ENCODE data around the gene TBC1D1. TPM values are rescaled to one million over a fixed set of nuclear protein-coding genes. Genes with fewer than 3 reads are reported as not detected.

Gene TBC1D1
- total and polyA plus RNA-seq, 2 experiments from 2014 or later: 53.9 to 151 TPM

DNA sequence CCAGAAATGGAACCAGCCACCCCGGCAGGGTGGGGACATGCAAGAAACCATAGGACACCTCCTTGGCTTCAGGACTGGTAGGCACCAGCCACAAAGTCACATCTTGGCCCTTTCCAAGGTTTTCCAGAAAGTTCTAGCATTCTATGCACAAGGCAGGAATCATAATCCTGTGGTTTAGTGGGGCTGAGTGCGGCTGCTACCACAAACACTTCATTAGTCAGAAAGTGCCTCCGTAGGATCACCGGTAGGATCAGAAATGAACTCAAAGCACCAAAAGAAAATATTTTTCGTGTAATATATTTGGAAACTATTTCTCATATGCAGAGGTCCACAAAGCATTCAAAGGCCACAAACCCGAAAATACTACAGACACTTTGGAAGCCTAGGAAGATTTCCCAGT lies 261.0 kb downstream of the TBC1D1 start:
- Mint-ChIP-seq H3K36me3 (ENCODE audit: low read depth) (no peaks in the 10 kb centered on the region), H3K4me3 (no peak overlapping the region), H3K4me1 (peaks cover 12% of the 10 kb centered on the region), H3K9me3 (no peaks in the 10 kb centered on the region; the same call in 2 of the 3 replicates), H3K27ac (no peak overlapping the region), H3K27me3 (ENCODE audit: insufficient read depth, low read depth, poor library complexity) (peaks cover 3% of the 10 kb centered on the region)
- no peak for DNase-seq (ENCODE audit: low spot score)
- Histone ChIP-seq H3K79me2 (replicated peaks; ENCODE audit: insufficient read depth) (no peaks in the 10 kb centered on the region), H3K9me2 (ENCODE audit: insufficient read depth) (peaks cover 8% of the 10 kb centered on the region; the same call in 1 of the 2 replicates), H2AFZ (no peak overlapping the region), H3K27ac (ENCODE audit: low read depth) (no peak overlapping the region), H3K4me2 (no peak overlapping the region), H3K27me3 (ENCODE audit: insufficient read depth) (no peaks in the 10 kb centered on the region), H3F3A (replicated peaks; ENCODE audit: low read depth) (no peaks in the 10 kb centered on the region), H3K36me3 (ENCODE audit: insufficient read depth) (no peaks in the 10 kb centered on the region), H3K4me1 (ENCODE audit: insufficient read depth) (no peaks in the 10 kb centered on the region), H4K20me1 (replicated peaks; ENCODE audit: insufficient read depth) (no peaks in the 10 kb centered on the region), H3K4me3 (no peak overlapping the region)
- ATAC-seq: no peak
- no peak for TF ChIP-seq ETS1 (IDR thresholded peaks at IDR 0.05)
- TF ChIP-seq, protein P1, sequence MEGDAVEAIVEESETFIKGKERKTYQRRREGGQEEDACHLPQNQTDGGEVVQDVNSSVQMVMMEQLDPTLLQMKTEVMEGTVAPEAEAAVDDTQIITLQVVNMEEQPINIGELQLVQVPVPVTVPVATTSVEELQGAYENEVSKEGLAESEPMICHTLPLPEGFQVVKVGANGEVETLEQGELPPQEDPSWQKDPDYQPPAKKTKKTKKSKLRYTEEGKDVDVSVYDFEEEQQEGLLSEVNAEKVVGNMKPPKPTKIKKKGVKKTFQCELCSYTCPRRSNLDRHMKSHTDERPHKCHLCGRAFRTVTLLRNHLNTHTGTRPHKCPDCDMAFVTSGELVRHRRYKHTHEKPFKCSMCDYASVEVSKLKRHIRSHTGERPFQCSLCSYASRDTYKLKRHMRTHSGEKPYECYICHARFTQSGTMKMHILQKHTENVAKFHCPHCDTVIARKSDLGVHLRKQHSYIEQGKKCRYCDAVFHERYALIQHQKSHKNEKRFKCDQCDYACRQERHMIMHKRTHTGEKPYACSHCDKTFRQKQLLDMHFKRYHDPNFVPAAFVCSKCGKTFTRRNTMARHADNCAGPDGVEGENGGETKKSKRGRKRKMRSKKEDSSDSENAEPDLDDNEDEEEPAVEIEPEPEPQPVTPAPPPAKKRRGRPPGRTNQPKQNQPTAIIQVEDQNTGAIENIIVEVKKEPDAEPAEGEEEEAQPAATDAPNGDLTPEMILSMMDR (conservative IDR thresholded peaks at IDR 0.05; ENCODE audit: low read depth in 2 of 2): no peak
- no peak for TF ChIP-seq ZNF114 (CRISPR knock-in tag; IDR thresholded peaks at IDR 0.05)
- TF ChIP-seq STAT1 (IDR thresholded peaks at IDR 0.05; ENCODE audit: unreplicated experiment): no peak
- TF ChIP-seq EZH2 (IDR thresholded peaks at IDR 0.05; ENCODE audit: low read depth, unreplicated experiment): no peak
- TF ChIP-seq NANOG (IDR thresholded peaks at IDR 0.05; ENCODE audit: borderline replicate concordance): no peak
- TF ChIP-seq, protein P2, sequence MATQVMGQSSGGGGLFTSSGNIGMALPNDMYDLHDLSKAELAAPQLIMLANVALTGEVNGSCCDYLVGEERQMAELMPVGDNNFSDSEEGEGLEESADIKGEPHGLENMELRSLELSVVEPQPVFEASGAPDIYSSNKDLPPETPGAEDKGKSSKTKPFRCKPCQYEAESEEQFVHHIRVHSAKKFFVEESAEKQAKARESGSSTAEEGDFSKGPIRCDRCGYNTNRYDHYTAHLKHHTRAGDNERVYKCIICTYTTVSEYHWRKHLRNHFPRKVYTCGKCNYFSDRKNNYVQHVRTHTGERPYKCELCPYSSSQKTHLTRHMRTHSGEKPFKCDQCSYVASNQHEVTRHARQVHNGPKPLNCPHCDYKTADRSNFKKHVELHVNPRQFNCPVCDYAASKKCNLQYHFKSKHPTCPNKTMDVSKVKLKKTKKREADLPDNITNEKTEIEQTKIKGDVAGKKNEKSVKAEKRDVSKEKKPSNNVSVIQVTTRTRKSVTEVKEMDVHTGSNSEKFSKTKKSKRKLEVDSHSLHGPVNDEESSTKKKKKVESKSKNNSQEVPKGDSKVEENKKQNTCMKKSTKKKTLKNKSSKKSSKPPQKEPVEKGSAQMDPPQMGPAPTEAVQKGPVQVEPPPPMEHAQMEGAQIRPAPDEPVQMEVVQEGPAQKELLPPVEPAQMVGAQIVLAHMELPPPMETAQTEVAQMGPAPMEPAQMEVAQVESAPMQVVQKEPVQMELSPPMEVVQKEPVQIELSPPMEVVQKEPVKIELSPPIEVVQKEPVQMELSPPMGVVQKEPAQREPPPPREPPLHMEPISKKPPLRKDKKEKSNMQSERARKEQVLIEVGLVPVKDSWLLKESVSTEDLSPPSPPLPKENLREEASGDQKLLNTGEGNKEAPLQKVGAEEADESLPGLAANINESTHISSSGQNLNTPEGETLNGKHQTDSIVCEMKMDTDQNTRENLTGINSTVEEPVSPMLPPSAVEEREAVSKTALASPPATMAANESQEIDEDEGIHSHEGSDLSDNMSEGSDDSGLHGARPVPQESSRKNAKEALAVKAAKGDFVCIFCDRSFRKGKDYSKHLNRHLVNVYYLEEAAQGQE (IDR thresholded peaks at IDR 0.05; ENCODE audit: unreplicated experiment): no peak
- no peak for TF ChIP-seq ZNF462 (CRISPR knock-in tag; IDR thresholded peaks at IDR 0.05)
- TF ChIP-seq JUNB (IDR thresholded peaks at IDR 0.05; ENCODE audit: unreplicated experiment): no peak
- no peak for TF ChIP-seq CREB1 (CRISPR knock-in tag; IDR thresholded peaks at IDR 0.05; ENCODE audit: low read depth)
- no peak for TF ChIP-seq ZNF331 (CRISPR knock-in tag; IDR thresholded peaks at IDR 0.05; ENCODE audit: low read depth)
- no peak for TF ChIP-seq EZH2phosphoT487 (IDR thresholded peaks at IDR 0.05; ENCODE audit: unreplicated experiment)
- TF ChIP-seq POLR2AphosphoS5 (IDR thresholded peaks at IDR 0.05; ENCODE audit: low read depth): no peak

Data from GM23338 (cell line).